ENCODE results near the gene EPAS1.

Gene EPAS1

DNA sequence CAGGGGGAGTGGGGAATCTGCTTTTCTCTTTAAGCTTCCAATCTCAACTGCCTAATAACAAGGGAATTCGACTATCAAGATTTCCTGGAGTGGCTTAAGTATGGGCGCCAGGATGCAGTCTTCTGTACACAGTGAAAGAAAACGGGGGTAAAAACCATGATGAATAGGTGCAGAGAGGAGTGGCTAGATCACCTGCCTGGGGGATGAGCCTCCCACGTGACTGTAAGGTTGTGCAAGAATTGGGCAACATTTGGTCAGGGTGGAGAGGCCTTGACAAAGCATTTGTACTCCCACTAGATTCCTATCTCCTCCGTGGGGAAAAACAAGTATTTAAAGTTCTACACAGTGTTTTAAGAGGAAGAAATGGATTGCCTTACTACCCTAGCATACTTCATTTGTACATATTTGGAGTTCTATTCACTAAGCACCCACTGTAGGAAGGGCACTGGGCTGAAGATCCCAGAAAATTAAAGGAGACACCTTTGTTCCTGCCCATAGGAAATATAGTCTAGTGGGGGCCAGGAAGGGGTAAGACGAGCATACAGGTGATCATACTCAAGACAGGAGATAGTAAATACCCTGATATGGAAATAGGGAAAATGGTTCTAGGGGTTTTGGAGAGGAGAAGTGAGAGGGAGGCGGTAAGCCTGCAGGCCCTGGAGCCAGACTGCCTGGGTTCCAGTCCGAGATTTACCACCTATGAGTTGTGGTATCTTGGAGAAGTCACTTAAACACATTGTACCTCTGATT, 29.2 kb downstream of the EPAS1 start:
- no peak for DNase-seq

DNA sequence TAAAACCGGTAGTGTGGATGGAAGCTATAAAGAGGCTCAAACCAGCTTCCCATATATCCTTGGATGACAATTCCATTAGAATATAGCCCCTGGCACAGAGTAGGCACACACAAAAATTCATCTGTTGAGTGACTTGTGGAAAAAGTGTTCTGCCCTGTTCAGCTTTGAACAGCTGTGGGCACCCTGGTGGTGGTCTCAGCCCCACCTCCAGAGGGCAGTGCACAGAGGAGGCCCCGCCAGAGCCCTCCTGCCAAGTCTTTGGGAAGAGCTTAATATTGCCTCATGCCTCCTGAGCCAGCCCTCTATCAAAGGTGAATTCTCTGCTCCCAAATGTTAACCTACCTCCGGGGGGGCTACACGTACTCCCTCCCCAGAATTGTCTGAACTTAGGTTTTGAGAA, 30.4 kb downstream of the EPAS1 start:
- DNase-seq: no peak

DNA sequence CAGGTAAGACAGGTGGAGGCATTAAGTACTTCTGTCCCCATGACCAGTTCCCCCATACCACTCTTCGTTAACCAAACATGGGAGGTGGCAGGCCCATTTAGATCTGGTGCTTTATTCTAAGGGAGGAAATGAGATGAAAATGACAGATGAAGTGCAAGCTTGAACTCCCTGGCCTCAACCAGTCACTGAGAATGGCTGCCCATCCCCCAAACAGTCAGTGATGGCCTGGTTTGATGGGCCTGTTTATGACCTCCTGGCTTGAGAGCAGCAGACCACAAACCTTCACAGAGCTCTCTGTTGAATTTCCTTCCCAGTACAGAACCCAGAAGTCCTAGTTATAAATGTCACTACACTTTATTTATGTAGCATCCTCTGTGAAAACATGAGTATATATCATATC, 31.1 kb downstream of the EPAS1 start:
- no peak for DNase-seq

DNA sequence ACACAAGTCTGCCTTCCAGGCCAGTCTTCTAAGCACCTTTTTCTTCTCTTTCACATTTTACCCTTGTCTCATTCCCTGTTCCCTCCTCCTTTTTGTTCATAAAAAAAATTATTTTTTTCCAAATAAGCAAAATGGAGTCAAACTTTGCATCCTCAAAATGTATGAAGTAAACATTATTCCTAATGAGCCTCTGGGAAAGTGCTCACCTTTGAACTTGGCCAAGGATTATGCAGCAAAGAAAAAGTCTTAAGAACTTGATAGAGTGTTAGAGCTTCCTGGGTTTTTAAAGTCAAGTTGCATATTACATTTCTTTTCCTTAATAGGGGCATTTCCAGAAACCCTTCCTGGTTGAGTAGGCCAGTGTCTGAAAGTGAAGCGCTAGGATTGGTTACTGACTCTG, 31.6 kb downstream of the EPAS1 start:
- no peak for DNase-seq

DNA sequence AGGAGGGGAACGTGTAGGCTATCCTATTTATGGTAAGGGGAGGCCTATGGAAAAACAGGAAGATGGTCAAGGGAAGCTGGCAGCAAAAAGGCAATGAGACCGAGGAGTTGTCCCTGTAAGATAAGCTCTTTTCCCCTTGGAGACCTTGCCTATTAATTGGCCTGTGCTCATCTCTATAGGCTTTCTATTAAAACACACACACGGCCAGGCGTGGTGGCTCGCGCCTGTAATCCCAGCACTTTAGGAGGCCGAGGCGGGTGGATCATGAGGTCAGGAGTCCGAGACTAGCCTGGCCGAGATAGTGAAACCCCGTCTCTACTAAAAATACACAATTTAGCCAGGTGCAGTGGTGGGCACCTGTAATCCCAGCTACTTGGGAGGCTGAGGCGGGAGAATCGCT, 32.1 kb downstream of the EPAS1 start:
- DNase-seq: no peak

DNA sequence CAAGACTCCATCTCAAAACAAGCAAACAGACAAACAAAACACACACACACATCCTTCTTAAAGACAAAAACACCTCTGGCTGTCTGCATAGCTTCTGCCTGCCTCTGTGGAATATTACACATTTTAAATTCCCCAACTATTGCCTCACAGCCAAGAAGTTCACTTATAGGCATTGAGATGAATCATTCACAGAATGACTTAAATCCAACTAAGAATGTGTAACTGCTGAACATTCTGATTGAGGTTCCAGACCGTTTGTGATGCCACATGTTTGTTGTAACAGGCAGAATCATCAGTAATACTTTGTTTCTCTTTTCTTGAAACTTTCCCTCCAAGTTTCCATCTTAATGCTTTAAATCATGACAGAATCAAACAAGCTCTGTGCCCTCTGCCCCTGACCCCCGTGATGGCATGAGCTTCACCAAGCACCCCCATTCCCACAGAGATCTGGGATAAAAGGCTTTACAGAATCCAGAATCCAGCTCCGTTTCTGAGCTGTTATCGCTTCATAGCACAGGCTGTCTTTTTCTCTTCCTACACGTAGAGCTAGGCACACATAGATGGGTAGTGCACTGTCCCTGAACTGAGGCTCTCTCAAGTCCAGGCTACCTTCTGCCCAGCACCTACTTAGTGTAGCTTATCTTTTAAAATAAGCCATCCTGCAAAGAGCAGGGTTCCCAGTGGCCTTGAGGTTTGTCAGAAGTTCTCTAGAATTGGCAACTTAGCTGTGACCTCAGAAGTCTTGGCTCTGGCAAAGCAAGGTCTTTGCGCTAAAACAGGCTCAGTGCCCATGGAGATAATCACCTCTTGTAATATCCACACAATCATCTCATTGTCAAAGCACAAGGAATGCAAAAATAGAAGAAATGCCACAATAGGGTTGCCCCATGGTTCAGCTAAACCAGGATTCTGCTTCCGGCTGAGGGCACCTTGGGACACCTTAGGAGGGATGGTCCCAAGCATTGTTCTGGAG, 32.9 kb downstream of the EPAS1 start:
- DNase-seq: no peak

DNA sequence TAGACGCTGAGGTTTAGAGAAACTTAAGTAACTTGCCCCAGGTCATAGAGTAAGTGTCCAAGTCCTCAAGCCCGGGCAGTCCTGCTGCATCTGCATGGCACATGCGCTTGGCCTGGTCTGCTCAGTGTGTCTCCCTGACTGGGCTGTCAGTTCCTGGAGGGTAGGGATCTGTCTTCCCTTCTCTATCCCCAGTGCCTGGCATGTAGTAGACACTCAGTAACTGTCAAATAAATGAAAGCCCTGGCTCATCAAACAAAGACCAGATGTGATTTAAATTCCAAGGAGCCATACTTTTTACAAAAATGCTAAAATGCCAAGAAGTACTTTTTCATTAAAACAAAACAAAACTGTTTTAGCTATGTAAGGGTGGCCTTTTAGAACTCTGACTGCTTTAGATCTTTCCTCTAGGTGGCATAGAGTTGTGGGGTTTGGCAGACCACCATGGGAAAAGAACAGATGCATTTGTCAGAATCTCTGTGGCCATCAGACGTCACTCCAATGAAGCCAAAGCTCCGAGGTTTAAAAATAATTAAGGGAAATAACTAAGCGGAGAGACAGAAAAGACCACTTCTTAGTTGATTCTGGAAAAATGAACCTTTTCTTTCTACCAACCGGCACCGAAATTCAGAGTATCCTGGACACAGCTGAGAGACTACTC, 34.0 kb downstream of the EPAS1 start:
- DNase-seq: no peak

DNA sequence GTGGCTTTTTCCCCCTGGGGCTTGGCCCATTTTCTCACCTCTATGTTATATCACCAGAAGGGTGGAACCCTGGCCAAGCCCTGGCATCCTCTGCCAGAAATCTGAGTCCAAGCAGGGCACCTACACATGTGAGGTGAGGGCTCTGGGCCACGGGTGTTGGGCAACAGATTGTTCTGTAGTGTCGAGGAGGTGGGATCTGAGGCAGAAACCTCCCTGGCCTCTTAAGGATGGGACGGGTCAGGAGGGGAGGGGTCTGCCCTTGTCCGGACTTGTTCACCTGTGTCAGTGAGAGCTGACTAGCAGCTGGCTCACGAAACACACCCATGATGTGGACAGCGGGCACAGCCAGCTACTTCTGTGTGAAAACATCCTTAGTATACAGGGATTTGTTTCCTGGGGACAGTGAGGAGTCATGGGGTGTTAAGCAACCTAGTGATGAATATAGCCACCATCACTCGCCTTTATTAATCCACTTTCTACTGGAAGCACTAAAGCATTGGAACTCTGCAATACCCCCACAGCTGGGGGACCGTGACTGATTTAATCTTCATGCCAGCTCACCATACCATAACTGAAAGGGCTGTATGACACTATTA, 35.6 kb downstream of the EPAS1 start:
- DNase-seq: no peak

DNA sequence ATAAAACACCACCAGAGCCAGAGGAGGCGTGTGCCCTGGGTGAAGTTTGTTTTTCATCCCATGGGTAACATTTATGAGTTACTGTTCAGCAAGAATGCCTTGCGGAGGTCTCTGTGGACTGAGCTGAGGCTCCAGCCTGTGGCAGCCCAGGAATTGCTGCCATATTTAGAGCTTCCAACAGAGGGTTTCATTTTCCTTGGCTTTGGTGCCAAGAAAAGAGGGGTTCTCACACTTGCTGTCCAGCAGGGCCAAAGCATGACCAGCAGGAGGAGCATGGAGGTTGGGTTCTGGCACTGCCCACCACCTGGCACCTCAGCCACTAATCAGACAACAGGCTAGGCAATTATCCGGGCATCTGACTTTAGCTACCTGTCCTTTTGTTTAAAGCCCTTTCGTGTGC, 36.7 kb downstream of the EPAS1 start:
- DNase-seq: no peak

DNA sequence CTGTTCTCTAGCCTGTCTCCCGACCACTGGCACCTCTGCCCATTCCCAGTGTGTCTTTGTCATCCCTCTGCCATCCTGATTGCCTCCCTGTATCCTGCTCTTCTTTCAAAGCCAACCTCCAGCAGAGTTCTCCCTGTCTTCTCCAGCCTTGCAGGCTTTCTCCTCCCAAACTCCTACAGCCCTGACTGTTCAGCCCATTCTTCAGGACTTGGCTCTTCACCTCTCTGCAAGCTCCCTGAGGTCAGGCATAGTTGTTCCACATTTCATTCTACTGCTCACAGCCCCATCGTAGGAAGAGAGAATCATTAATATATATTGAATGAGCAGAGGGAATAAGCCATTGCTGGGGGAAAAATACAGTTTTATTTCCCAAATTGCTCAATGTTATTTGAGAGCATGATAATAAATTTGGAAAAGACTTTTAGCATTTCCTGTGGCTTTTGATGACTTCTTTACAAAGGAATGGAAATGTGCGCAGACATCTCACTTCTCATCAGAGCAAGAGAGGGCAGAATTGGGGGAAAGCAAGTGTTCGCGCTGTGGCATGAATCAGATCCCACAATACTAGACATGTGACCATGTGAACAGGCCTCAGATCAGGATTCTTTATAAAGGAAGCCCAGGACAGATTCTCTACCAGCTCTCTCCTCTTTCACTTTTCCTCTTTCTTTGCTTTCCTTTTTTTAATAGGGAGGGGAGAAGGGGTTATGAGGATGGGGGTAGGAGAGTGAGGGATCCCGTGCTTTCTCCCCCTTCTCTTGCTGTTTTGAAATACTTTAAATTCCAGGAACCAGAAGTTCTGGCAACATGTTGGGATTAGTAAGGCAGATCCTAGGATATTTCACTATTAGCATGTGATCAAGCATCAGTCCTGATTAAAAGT, 37.4 kb downstream of the EPAS1 start:
- DNase-seq: no peak

DNA sequence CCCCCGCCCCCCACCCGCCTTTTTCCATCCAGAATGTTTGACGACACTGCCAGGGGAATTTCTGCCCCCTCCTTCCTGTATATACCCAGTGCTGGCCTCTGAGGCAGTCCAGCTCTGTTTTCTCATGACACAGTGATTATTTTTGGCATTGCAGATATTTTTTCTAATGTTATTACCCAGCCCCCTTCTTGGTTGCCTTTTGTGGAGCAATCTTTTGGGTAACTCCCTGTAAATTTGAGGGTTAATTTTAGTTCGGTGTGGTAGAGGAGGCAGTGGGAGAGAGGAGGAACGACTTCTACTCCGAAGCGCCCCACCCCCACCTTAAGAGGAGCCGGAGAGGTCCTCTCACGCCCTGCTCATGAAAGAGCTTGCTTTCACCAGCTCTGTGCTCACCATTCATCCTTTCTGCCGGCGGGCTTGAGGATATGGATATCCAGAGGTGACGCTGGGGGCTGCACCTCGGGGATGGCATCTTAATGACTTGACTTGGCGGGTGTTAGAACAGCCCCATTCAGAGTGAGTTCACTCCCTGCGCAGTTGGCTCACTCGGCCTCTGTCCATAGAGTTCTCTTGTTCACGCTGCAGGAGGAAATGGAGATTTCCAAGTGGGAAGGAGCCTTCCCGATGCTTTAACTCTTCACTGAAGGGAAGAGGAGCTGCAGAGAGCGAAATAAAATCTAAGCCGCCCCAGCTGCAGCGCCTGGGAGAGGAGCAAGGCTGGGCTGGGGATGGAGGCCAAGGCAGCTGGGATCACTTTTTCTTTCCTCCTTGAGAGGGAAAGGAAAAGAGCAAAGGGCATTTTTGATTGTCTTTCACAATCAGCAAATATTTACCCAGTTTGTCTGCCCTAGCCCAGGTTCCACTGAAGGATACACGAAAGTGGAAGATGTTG, 38.4 kb downstream of the EPAS1 start:
- no peak for DNase-seq

DNA sequence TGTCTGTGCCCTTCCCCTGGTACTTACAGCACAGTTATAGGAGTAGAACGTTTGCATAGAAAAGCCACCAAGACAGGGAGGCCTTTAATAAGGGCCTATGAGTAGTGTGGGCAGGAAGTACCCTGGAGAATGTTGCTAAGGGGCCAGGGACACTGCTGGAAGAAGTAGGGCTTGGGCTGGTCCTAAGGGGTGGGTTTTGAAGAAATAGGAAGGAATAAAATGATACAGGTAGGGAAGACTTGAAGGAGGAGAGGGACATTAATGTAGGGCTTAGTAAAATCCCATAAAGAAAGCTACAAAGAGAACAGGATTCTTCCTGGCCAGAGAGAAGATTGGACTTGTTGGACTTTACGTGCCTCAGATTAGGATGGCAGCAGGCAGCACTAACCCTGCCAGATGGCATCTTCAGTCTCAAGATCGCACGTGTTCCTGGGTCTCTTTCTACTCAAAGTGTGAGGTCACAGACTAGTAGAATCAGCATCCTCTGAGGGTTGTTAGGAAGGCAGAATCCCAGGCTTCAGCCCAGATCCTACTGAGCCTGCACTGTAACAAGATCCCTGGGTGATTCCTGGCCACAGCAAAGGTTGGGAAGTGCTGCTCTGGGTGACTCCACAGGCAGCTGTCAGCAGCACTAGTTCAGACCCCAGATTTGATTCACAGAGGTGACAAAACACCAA, 39.2 kb downstream of the EPAS1 start:
- DNase-seq: no peak

DNA sequence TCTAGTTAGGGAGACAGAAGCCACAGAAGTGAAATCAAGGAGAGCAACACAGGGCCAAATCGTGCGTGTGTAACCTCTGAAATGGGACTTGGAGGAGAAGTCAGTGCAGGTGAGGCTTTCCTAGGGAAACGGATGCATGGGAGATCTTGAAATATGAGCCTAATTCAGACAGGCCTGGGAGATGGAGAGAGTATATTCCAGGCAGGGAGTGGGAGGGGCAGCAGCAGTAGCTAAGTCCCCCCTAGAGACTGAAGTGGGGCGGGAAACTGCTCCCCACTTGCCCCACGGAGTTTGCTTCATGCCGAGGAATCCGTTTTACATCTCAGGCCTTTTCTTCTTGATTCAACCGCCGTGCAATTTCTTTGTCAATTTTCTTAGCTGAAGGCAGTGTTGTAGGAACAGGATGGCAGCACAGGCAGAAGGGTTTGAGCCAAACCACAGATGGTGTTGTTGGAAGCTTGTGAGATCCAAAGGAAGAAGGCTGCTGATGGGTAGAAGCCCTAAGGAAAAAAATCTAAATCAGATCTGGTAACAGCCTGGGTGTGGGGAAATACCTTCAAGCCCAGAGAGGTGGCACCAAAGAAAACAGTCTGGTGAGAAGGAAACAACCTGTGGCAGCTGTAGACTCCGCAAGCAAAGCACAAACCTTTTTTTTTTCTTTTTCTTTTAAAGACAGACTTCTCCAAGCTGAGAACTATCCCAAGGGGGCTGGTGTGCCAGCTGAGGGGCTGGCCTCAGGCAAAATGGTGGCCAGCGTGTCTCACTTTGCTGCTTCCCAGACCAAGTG, 40.2 kb downstream of the EPAS1 start:
- no peak for DNase-seq

DNA sequence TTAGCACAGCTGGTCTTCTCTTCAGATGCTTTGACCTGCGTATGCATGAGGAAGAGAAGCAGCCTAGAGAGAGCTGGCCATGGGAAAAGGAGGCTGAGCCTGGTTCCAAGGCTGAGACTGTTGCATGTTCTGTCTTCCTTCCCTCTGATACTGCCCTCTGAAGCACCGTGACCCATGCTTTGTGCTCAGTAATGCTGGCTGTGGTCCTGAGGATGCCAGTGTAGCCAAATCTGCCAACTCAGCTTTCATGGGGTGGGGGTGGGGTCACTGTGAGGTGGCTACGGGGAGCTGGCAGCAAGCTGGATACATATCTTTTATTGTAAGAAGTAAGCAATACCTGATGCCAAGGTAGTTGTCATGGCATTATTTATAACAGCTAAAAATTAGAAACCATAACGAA, 41.5 kb downstream of the EPAS1 start:
- no peak for DNase-seq

DNA sequence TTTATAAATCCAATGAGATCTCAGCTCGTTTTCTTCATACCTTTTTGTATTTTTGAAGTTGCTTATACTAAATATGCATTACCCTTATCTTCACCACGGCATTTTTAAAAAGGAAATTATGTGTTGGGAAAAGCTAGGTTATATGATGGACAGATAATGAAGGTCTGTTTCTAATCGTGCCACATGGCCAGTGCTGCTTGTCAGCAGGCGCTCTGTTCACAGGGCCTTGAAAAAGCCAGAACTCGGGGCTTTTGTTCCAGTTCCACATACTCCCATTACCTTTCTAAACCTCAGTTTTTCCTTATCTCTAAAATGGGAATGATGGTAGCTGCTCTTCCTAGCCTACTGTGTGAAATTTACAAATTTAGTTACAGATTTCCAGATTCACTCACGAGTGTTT, 42.0 kb downstream of the EPAS1 start:
- DNase-seq: no peak

DNA sequence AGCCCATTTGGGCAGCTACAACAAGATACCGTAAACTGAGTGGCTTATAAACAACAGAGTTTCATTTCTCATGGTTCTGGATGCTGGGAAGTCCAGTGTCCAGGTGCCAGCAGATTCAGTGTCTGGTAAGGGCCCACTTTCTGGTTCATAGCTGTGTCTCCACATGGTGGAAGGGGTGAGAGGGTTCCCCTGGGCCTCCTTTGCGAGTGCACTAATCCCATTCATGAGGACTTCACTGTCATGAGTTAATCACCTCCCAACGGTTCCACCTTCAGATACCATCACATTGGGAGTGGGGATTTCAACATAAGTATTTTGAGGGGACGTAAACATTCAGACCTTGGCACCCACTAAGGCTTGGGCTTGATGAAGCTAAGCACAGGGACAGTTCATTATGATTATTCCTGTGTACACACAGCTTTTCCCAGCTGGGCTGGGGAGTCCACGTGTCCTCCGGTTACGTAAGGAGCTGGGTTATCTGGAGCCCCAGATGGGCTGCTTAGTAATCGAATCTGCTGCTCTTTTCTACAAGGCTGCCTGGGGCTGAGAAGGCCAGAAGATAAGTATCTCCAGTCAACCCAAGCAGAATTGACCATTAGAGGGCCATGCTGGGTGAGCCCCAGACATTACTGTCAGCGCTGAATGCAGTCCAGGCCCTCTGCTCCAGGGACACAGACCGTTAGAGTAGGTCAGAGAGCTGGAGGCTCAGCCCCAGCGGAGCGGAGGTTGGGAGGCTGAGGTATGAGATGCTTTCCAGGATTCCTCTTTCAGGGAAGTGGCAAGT, 42.7 kb downstream of the EPAS1 start:
- no peak for DNase-seq

DNA sequence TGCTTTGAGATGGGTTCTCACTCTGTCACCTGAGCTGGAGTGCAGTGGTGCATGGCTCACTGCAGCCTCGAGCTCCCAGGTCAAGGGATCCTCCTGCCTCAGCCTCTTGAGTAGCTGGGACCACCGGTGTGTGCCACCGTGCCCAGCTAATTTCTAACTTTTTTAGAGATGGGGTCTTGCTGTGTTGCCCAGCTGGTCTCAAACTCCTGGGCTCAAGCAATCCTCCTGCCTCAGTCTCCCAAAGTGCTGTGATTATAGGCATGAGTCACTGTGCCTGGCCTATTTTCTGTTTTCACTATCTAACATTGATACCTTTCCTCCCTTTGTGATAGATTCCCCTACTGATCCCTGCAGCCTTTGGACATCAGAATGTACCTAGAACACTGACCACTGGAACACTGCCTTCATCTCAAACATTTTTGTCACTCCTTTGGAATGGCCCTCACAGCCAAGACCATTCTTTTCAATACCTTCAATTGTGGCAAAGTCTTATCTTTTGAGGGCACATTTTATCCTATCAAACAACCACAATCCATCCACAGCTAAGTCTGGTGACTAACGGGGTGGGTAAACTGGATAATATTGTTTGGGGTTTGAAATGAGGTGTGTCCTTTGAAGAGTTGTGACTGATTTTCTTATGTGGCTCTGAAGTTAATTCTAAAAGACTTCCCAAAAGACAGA, 43.7 kb downstream of the EPAS1 start:
- DNase-seq: no peak

Data from activated T-cell treated with anti-CD3 and anti-CD28 coated beads for 4 hours (primary cell).